DND-41 (cell line): Measurements from ENCODE around the gene IGF2.

Source experiments
- ATAC-seq: fragments of 200-7000 bp; cut with Tn5 transposase; 3 replicates; pipeline ENCODE4 v1.9.1; 2021; ENCODE audit warnings: low read depth; ENCODE audit not compliant: insufficient read depth
- DNase-seq: peaks from one replicate; pipeline ENCODE4 v3.0.0-alpha.2; 2020
- H2AFZ ChIP-seq: 2 replicates; pipeline ENCODE4 v1.6.0; 2012; ENCODE audit warnings: low read depth, low read length
- H3K27ac ChIP-seq: 2 replicates; pipeline ENCODE4 v1.5.1; 2012; ENCODE audit warnings: low read length, inconsistent platforms
- H3K27me3 ChIP-seq: fragments of 200-600 bp; sonication (generic); 2 replicates; pipeline ENCODE4 v1.6.0; 2012; ENCODE audit warnings: low read length, mild to moderate bottlenecking, inconsistent platforms; ENCODE audit not compliant: insufficient read depth, poor library complexity
- H3K36me3 ChIP-seq: 2 replicates; pipeline ENCODE4 v1.5.1; 2012; ENCODE audit warnings: low read length, inconsistent platforms; ENCODE audit not compliant: insufficient read depth
- H3K4me1 ChIP-seq: 2 replicates; pipeline ENCODE4 v1.5.1; 2012; ENCODE audit warnings: mild to moderate bottlenecking, low read length; ENCODE audit not compliant: insufficient read depth
- H3K4me2 ChIP-seq: 2 replicates; pipeline ENCODE4 v1.6.0; 2012; ENCODE audit warnings: mild to moderate bottlenecking, moderate library complexity, low read length, inconsistent platforms; ENCODE audit not compliant: insufficient read depth
- H3K4me3 ChIP-seq, 2 experiments: fragments of 200-600 bp in 1 of 2; shearing (Covaris generic) in 1 of 2; 2 replicates each; pipeline ENCODE4 v1.5.1; 2012 to 2016; ENCODE audit warnings: inconsistent platforms in 2 of 2, low read length in 2 of 2, mild to moderate bottlenecking in 2 of 2, low read depth in 1 of 2, moderate library complexity in 1 of 2
- H3K79me2 ChIP-seq: 2 replicates; pipeline ENCODE4 v1.6.0; 2012; ENCODE audit warnings: low read length, inconsistent platforms; ENCODE audit not compliant: insufficient read depth
- H3K9ac ChIP-seq: 2 replicates; pipeline ENCODE4 v1.6.0; 2012; ENCODE audit warnings: low read depth, mild to moderate bottlenecking, inconsistent platforms, low read length, moderate library complexity
- H3K9me3 ChIP-seq: 2 replicates; pipeline ENCODE4 v1.5.1; 2012; ENCODE audit warnings: low read length, moderate library complexity, mild to moderate bottlenecking, inconsistent platforms; ENCODE audit not compliant: insufficient read depth, severe bottlenecking
- H4K20me1 ChIP-seq: 2 replicates; pipeline ENCODE4 v1.6.0; 2012; ENCODE audit warnings: low read length; ENCODE audit not compliant: insufficient read depth
- CTCF ChIP-seq: IDR thresholded peaks from 2 replicates; pipeline ENCODE4 v1.5.1; 2012; ENCODE audit warnings: borderline replicate concordance, low read length, moderate library complexity, mild to moderate bottlenecking; ENCODE audit not compliant: poor library complexity, severe bottlenecking; ENCODE audit errors: extremely low read depth
- EZH2 ChIP-seq: IDR thresholded peaks from 3 replicates; pipeline ENCODE4 v1.6.1; 2012; ENCODE audit warnings: borderline replicate concordance, low read depth, mild to moderate bottlenecking, moderate library complexity, low read length, inconsistent platforms; ENCODE audit not compliant: severe bottlenecking

The IGF2 gene

GRCh38 chr11:2114430-2115241 lies 24.6 kb downstream of the IGF2 start:
- no peaks in the 10 kb centered on the region for H3K79me2 ChIP-seq
- H3K9me3 ChIP-seq = no peaks in the 10 kb centered on the region
- peaks cover 11% of the 10 kb centered on the region for H3K27me3 ChIP-seq
- DNase-seq = no peak
- TF ChIP-seq CTCF (no peak), EZH2 (no peak)
- ATAC-seq = no peak
- H3K4me1 ChIP-seq = no peaks in the 10 kb centered on the region
- H3K9ac ChIP-seq = no peak overlapping the region
- no peak overlapping the region for H3K4me3 ChIP-seq
- no peak overlapping the region for H3K27ac ChIP-seq
- H4K20me1 ChIP-seq = no peaks in the 10 kb centered on the region
- no peaks in the 10 kb centered on the region for H3K36me3 ChIP-seq
- no peak overlapping the region for H2AFZ ChIP-seq
- H3K4me2 ChIP-seq = no peak overlapping the region

GRCh38 chr11:2113776-2114175 lies 25.4 kb downstream of the IGF2 start:
- Histone ChIP-seq H3K36me3 (no peaks in the 10 kb centered on the region), H3K9me3 (no peaks in the 10 kb centered on the region), H4K20me1 (no peaks in the 10 kb centered on the region), H3K27me3 (peaks cover 13% of the 10 kb centered on the region), H3K27ac (no peak overlapping the region), H3K79me2 (no peaks in the 10 kb centered on the region), H2AFZ (no peak overlapping the region), H3K4me1 (no peaks in the 10 kb centered on the region), H3K9ac (no peak overlapping the region), H3K4me3 (no peak overlapping the region), H3K4me2 (no peak overlapping the region)
- no peak for ATAC-seq
- TF ChIP-seq EZH2 (no peak), CTCF (no peak)
- no peak for DNase-seq

- Histone ChIP-seq H3K27me3 (peaks cover 5% of the 10 kb centered on the region), H3K9ac (no peak overlapping the region)
These were observed 28.7 kb downstream of the IGF2 start for GRCh38 chr11:2110521-2110920.

More at GRCh38 chr11:2110521-2110920, 28.7 kb downstream of the IGF2 start:
- Histone ChIP-seq H3K9me3 (no peaks in the 10 kb centered on the region), H3K79me2 (no peaks in the 10 kb centered on the region), H3K4me2 (no peak overlapping the region), H3K27ac (no peak overlapping the region), H4K20me1 (no peaks in the 10 kb centered on the region), H3K4me1 (no peaks in the 10 kb centered on the region), H3K4me3 (no peak overlapping the region), H2AFZ (no peak overlapping the region), H3K36me3 (no peaks in the 10 kb centered on the region)
- DNase-seq (no peak), ATAC-seq (no peak)
- TF ChIP-seq EZH2 (no peak), CTCF (no peak)
